Activated T-helper 1 cell treated with Interleukin-2 at 50 U/mL for 16 hours (primary cell): Measurements from ENCODE around the gene MYRIP.

Source experiments
- DNase-seq: peaks from one replicate; pipeline ENCODE4 v3.0.0-alpha.2; 2020; ENCODE audit warnings: low read depth

Gene MYRIP

GRCh38 chr3:40190056-40190455 lies 380.6 kb downstream of the MYRIP start:
- DNase-seq, result no peak

DNA sequence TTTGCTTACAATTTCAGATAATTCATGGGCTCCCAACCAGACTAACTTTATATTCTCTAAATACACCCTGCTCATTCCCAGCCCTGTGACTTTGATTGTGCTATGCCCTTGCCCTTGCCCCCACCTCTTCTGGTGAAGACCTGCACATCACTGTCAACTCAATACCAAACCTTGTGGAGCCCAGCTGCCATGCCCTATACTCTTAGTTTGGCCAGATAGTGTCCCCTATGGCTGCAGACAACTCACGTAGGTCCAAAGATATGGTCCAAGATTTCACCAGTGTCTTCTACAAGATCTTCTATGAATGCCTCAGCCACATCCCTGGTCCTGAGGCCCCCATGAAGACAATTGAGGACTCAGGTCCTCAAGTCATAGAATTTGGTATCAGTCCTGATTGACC lies 381.8 kb downstream of the MYRIP start:
- no peak for DNase-seq

DNA sequence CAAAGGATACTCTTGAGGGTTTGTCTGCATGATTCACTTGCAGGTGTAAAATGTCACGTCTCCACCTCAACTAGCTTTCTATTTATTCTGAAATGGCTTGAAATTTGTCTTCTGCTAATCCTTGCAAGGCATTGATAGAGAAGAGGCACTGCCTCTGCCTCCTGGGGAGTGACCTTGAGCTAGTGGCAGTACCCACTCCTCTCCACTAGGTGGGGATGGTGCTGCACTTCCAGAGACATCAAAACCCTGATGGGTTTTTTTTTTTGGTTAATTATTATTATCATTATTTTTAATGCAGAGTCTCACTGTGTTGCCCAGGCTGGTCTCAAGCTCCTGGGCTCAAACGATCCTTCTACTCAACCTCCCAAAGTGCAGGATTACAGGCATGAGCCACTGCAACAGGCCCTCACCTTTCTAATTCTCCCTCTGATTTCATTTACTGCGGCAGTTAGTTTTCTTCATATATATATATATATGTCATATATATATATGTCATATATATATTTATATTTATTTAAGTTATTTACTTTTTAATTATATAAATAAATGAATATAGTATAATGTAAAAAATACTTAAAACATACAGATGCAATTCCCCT lies 382.5 kb downstream of the MYRIP start:
- DNase-seq, result peak; percentile 22

GRCh38 chr3:40192628-40193027 lies 383.2 kb downstream of the MYRIP start:
- no peak for DNase-seq

DNA sequence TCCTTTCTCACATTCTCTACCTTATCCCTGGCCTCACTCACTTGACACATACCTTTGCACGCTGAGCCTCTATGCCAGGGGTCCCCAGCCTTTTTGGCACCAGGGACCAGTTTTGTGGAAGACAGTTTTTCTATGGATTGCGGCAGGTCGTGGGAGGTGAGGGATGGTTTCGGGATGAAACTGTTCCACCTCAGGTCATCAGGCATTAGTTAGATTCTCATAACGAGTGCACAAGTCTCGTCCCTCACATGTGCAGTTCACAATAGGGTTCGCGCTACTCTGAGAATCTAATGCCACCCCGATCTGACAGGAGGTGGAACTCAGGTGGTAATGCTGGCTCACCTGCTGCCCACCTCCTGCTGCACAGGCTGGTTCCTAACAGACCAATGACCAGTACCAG lies 387.6 kb downstream of the MYRIP start:
- no peak for DNase-seq

GRCh38 chr3:40200692-40201316 lies 391.4 kb downstream of the MYRIP start:
- no peak for DNase-seq

- DNase-seq, result no peak
These were observed 392.4 kb downstream of the MYRIP start for GRCh38 chr3:40201770-40202169.

DNA sequence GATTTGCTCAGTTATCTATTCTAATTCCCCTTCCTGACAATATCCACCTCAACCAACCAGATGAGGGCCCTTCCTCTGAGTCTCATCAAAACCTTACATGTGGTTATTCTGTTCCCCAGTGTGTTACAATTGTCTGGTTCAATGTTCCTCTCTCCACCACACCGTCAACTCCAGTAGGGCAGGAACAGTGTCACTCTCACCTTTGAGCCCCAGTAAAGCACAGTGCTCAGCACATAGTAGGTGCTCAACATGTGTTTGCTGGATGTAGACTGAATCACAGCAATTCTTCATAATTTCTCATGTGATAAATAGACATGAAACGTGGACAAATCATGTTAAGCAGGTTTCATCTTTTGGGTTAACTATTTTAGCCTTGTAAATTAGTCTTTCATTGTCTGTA lies 397.1 kb downstream of the MYRIP start:
- no peak for DNase-seq

GRCh38 chr3:40207796-40208195 lies 398.4 kb downstream of the MYRIP start:
- no peak for DNase-seq

DNA sequence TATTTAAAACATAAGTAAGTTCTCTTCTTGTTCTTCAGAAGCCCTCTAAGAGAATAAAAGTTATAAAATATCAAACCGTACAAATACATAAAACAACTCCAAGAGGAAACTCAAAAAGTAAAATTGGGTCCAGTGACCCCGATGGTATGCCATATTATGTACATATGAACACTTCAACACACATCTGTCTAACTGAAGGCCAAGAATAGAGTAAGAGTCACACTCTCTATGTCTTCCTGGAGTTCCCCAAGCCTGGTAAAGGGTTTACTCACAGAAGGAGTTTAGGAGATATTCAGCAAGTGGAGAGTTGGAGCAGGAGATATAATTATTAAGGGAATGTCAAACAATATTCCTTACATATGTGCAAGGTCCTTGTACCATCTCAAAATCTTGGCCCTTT lies 398.8 kb downstream of the MYRIP start:
- no peak for DNase-seq

DNA sequence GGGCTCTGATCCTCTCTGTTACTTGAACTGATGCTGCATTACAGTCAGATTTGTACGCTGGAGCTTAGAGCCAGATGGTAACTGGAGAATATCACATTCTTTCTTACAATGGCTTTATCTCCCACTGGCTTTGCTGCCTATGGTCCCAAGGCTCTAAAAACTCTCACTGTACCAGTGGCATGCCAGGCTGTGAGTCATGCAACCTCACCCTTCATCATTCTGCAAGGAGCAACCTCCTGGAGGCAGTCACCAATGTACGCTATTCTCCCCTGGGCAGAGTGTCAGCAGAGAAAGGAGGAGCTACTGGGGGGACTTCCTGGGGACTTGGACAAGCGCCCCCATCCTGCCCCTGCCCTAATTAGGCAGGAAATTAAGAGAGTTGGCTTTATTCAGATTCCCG lies 402.2 kb downstream of the MYRIP start:
- no peak for DNase-seq

DNA sequence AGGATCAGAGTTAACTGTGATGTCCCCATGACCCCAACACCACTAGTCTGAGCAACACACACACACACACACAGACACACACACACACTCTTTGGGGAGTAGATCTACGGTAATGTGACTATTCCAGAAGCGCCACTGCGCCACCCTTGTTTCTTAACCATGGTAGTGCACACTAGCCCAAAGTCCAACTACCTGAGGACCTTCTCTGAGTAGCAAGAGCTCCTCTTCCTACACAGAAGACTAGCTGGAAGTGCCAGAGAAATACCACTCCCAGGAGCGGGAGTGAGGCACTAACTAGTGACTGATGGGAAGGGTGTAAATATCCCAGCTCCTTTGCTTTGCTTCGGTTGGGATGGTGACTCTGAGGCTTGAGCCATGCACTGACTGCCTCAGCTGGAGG lies 404.1 kb downstream of the MYRIP start:
- no peak for DNase-seq

GRCh38 chr3:40215015-40215414 lies 405.6 kb downstream of the MYRIP start:
- no peak for DNase-seq

DNA sequence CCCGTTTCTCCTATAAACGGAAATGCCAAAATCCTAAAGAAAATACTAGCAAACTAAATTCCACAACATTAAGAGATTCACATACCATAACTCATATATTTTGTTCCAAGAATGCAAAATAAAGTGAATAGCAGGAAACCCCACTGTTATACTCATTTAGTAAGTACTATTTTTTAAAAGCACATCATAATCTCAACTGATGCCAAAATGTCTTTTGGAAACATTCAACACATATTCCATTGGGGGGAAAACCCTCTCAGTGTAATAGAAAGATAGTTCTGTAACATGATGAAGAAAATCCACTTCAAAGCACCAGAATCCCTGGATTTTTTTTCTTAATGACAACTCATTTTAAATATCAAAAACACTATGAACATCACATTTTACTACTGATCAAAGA lies 407.1 kb downstream of the MYRIP start:
- no peak for DNase-seq

- no peak for DNase-seq
These were observed 414.4 kb downstream of the MYRIP start for GRCh38 chr3:40223856-40224255.

GRCh38 chr3:40224796-40225515 lies 415.5 kb downstream of the MYRIP start:
- DNase-seq, result no peak

- DNase-seq, result no peak
These were observed 417.2 kb downstream of the MYRIP start for GRCh38 chr3:40226636-40227035.

- no peak for DNase-seq
These were observed 419.5 kb downstream of the MYRIP start for GRCh38 chr3:40228792-40229350.

DNA sequence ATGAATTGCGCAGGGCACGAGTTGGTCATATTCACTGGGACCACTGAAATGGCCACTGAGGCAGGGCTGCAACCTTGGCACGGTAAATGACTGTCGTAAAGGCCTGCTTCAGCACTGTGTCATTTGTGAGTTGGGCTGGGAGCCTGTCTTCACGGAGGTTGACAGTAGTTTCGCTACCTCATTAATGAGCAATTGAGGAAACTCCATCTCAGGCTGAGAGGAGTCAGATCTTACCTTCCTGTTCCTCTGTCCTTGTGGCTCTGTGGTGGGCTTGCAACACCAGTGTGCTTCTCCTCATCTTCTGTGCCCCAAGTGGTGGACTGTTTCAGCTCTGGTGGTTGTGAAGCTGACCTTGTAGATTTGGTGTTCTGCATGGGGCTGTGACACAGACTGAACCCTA lies 420.0 kb downstream of the MYRIP start:
- DNase-seq, result no peak

DNA sequence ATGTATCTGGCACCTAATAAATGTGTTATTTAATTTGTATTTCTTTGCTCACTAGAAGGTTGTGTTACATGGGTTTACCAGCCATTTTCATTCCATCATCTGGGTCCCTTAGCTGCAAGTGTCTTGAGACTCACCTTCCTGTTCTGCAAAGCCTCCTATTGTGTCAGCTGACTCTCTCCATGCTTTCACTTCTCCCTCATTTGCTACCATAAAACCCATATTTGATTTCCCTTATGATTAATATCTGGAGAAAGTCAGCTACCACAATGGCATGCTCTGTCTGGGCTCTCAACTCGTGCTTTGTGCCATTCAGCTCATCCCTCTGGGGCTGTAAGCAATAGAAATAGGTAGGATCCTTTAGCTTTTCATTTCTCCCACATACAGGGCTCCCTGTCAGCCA lies 420.6 kb downstream of the MYRIP start:
- no peak for DNase-seq

- no peak for DNase-seq
These were observed 421.0 kb downstream of the MYRIP start for GRCh38 chr3:40230382-40230781.

- DNase-seq, result no peak
These were observed 423.2 kb downstream of the MYRIP start for GRCh38 chr3:40232626-40233025.

DNA sequence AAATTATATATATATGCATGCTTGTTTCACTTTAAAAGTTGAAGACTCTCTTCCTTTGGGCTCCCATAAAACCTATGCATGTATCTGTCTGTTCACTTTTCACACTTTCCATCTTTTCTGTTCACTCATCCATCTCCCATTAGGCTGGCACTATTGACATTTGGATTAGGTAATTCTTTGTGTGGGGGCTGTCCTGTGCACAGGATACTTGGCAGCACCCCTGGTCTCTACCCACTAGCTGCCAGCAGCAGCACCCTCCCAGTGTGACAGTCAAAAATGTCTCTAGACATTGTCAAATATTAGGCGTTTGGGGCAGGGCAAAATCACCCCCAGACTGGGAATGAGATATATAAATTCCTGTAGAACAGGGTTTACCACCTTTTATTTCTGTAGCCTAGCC lies 427.8 kb downstream of the MYRIP start:
- no peak for DNase-seq
